ENCODE measurements around the gene ADAMTS3. TPM values are rescaled to one million over a fixed set of nuclear protein-coding genes. Genes with fewer than 3 reads are reported as not detected.

Gene ADAMTS3
- total RNA-seq, 1 experiment from 2014 or later, result 0.39 TPM

- ATAC-seq, result no peak
- Histone ChIP-seq H3K9me3 (ENCODE audit: control insufficient read depth, insufficient read depth, low read depth, low read length) (no peaks in the 10 kb centered on the region), H3K4me1 (ENCODE audit: control insufficient read depth, insufficient read depth, low read length) (no peaks in the 10 kb centered on the region), H3K27ac (ENCODE audit: low read length) (no peak overlapping the region), H3K27me3 (ENCODE audit: control insufficient read depth, insufficient read depth, low read length) (no peaks in the 10 kb centered on the region), H3K36me3 (ENCODE audit: control insufficient read depth, insufficient read depth, low read length) (no peaks in the 10 kb centered on the region), H3K4me3 (ENCODE audit: low read depth in 2 of 2, low read length in 2 of 2) (no peak overlapping the region)
- BruUV-seq (replicated peaks), result no TSS peak
- POLR2A ChIA-PET, result no interaction called here
- in situ Hi-C loops (cut with HindIII; ENCODE audit: low pct_unique_long_range_greater_than_20kb, low sequenced_read_pairs) (no loop called here), intact Hi-C loops (cut with micrococcal nuclease; ENCODE audit: unreplicated experiment) (no loop called here)
- no peak for DNase-seq (ENCODE audit: low read depth, low spot score)
- no peak for TF ChIP-seq TCF7L2 (IDR thresholded peaks at IDR 0.05; ENCODE audit: low read depth, low read length)
- no peak for TF ChIP-seq POLR2AphosphoS5 (IDR thresholded peaks at IDR 0.05; ENCODE audit: low read depth, low read length)
- TF ChIP-seq SIN3A (IDR thresholded peaks at IDR 0.05; ENCODE audit: borderline replicate concordance, insufficient read depth, low read depth, low read length), result no peak
- TF ChIP-seq REST (IDR thresholded peaks at IDR 0.05; ENCODE audit: insufficient read depth in 1 of 2, low read depth in 2 of 2, low read length in 1 of 2), result no peak
- CTCF ChIA-PET, result no interaction called here
These were observed 10.4 kb downstream of the ADAMTS3 start for GRCh38 chr4:72558655-72559054.

GRCh38 chr4:72557021-72557420 is 12.0 kb downstream of the ADAMTS3 start:
- no peaks in the 10 kb centered on the region for H3K27me3 ChIP-seq (ENCODE audit: control insufficient read depth, insufficient read depth, low read length)
- no peak for ATAC-seq
- POLR2A ChIA-PET, result no interaction called here
- H3K9me3 ChIP-seq (ENCODE audit: control insufficient read depth, insufficient read depth, low read depth, low read length), result no peaks in the 10 kb centered on the region
- DNase-seq (ENCODE audit: low read depth, low spot score), result no peak
- BruUV-seq (replicated peaks), result no TSS peak
- no peak overlapping the region for H3K27ac ChIP-seq (ENCODE audit: low read length)
- TF ChIP-seq SIN3A (IDR thresholded peaks at IDR 0.05; ENCODE audit: borderline replicate concordance, insufficient read depth, low read depth, low read length) (no peak), REST (IDR thresholded peaks at IDR 0.05; ENCODE audit: insufficient read depth in 1 of 2, low read depth in 2 of 2, low read length in 1 of 2) (no peak), POLR2AphosphoS5 (IDR thresholded peaks at IDR 0.05; ENCODE audit: low read depth, low read length) (no peak), CTCF (IDR thresholded peaks at IDR 0.05) (no peak), TCF7L2 (IDR thresholded peaks at IDR 0.05; ENCODE audit: low read depth, low read length) (no peak)
- no peak overlapping the region for H3K4me3 ChIP-seq (ENCODE audit: low read depth in 2 of 2, low read length in 2 of 2)
- H3K36me3 ChIP-seq (ENCODE audit: control insufficient read depth, insufficient read depth, low read length), result no peaks in the 10 kb centered on the region
- in situ Hi-C loops (cut with HindIII; ENCODE audit: low pct_unique_long_range_greater_than_20kb, low sequenced_read_pairs), result no loop called here
- CTCF ChIA-PET, result no interaction called here
- no peaks in the 10 kb centered on the region for H3K4me1 ChIP-seq (ENCODE audit: control insufficient read depth, insufficient read depth, low read length)
- intact Hi-C loops (cut with micrococcal nuclease; ENCODE audit: unreplicated experiment), result no loop called here

All from Panc1 (cell line).